K562 (cell line): ENCODE data around the gene RASSF3. TPM values are rescaled to one million over a fixed set of nuclear protein-coding genes. Genes with fewer than 3 reads are reported as not detected.

ENCODE experiments used
- CCNT2 ChIP-seq: IDR thresholded peaks from 2 replicates; pipeline ENCODE4 v1.6.1; 2011; ENCODE audit warnings: borderline replicate concordance, low read depth, mild to moderate bottlenecking, moderate library complexity, mixed read lengths, low read length; ENCODE audit not compliant: insufficient read length; ENCODE audit errors: extremely low read depth
- ELF4 ChIP-seq: fragments of 450-650 bp; formaldehyde crosslinking; IDR thresholded peaks from 2 replicates; pipeline ENCODE4 v1.4.0; 2022; ENCODE audit warnings: missing genetic modification characterization
- LEF1 ChIP-seq: fragments of 450-650 bp; IDR thresholded peaks from 2 replicates; pipeline ENCODE4 v1.6.1; 2016; ENCODE audit warnings: mild to moderate bottlenecking
- MYNN ChIP-seq, 2 experiments: sonication (generic); formaldehyde crosslinking in 1 of 2; IDR thresholded peaks; 2 replicates each; pipeline versions ENCODE4 v1.5.0 to v1.6.1; 2016 to 2020; ENCODE audit warnings: antibody characterized with exemption in 1 of 2, missing genetic modification reagents in 1 of 2
- TCF3 ChIP-seq: sonication (generic); formaldehyde crosslinking; IDR thresholded peaks from 2 replicates; pipeline ENCODE4 v1.4.0; 2020; ENCODE audit warnings: mild to moderate bottlenecking, missing genetic modification reagents
- ZNF311 ChIP-seq: fragments of 250-450 bp; sonication (Bioruptor Pico); IDR thresholded peaks from 2 replicates; pipeline ENCODE4 v1.4.0; 2020; ENCODE audit warnings: mild to moderate bottlenecking, moderate library complexity
- polyA plus RNA-seq, 8 experiments: library from polyadenylated mRNA; depleted of rRNA in 4 of 8; stranded (reverse) in 5 of 8; unstranded in 3 of 8; fragments of >200 nt; fragmentation: Nextera tagmentation in 2 of 8; fragmentation: Illumina TruSeq in 1 of 8; extraction: Ambion mirVana in 2 of 8; extraction: Trizol in 1 of 8; gene quantifications; 2 replicates each; pipeline versions ENCODE4 v1.2.1 to v1.2.3, GENCODE V29; 2011 to 2014; ENCODE audit warnings: inconsistent platforms in 1 of 8, missing spikeins in 1 of 8
- total RNA-seq, 7 experiments: library from RNA; depleted of rRNA in 6 of 7; stranded (reverse); fragments of >200 nt in 6 of 7; fragmentation: Illumina TruSeq in 2 of 7; extraction: Trizol in 2 of 7; gene quantifications; 2 replicates each; pipeline versions ENCODE4 v1.2.1 to v1.2.3, GENCODE V29; 2011 to 2021; ENCODE audit warnings: low replicate concordance in 1 of 7
- TF ChIP-seq, protein P1 (sequence below): sonication (generic); IDR thresholded peaks from 2 replicates; pipeline ENCODE4 v1.6.1; 2016
- TF ChIP-seq, protein P2 (sequence below): fragments of 450-650 bp; conservative IDR thresholded peaks from 2 replicates; pipeline ENCODE4 v1.6.1; 2016; ENCODE audit warnings: missing genetic modification characterization, low read depth, mild to moderate bottlenecking, missing compliant biosample characterization, moderate library complexity
- TF ChIP-seq, protein P3 (sequence below): IDR thresholded peaks from 2 replicates; pipeline ENCODE4 v1.6.1; 2014; ENCODE audit warnings: antibody characterized with exemption
- TF ChIP-seq, protein P4 (sequence below): fragments of 200-800 bp; sonication (Bioruptor generic); IDR thresholded peaks from 2 replicates; pipeline ENCODE4 v1.6.1; 2017; ENCODE audit warnings: missing genetic modification characterization, missing compliant biosample characterization
- TF ChIP-seq, protein P5 (sequence below): fragments of 250-450 bp; sonication (Bioruptor Pico); IDR thresholded peaks from 2 replicates; pipeline ENCODE4 v1.8.0; 2022; ENCODE audit warnings: moderate library complexity, mild to moderate bottlenecking, inconsistent platforms
- TF ChIP-seq, protein P6 (sequence below): fragments of 250-450 bp; sonication (Bioruptor Pico); IDR thresholded peaks from 2 replicates; pipeline ENCODE4 v1.4.0; 2020
- TF ChIP-seq, protein P7 (sequence below): fragments of 200-800 bp; sonication (Bioruptor generic); IDR thresholded peaks from 2 replicates; pipeline ENCODE4 v1.6.1; 2017; ENCODE audit warnings: missing genetic modification characterization, missing compliant biosample characterization
- TF ChIP-seq, protein P8 (sequence below), 2 experiments: fragments of 150-350 bp in 1 of 2; IDR thresholded peaks; 2 replicates each; pipeline ENCODE4 v1.6.1; 2012 to 2016; ENCODE audit warnings: low read depth in 2 of 2, low read length in 2 of 2, mild to moderate bottlenecking in 1 of 2, moderate library complexity in 1 of 2

The RASSF3 gene
- total and polyA plus RNA-seq, 9 of the 15 experiments (the other 6 are each of a cell fraction or from before 2014, with no cell fraction given): 3.7 to 39.2 (median 20.2) TPM

DNA sequence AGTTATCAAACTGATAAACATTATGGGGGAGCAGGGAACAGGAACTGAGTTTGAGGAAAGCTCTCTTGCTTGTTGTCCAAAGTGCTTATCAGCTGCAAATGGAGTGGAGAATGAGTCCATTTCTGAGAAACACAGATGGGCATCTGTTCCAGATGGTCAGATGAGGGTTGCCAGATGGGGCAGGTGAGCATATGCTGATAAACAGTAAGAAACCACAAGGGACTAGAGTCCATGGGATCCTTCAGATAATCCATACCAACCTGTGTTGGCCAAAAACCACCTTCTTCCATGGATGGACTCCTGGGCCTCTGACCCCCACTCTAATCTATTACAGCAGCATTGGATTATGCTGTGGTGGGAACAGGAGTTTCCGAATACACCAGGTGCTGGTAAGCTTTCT, 110.6 kb downstream of the RASSF3 start (continued):
- TF ChIP-seq, protein P1, sequence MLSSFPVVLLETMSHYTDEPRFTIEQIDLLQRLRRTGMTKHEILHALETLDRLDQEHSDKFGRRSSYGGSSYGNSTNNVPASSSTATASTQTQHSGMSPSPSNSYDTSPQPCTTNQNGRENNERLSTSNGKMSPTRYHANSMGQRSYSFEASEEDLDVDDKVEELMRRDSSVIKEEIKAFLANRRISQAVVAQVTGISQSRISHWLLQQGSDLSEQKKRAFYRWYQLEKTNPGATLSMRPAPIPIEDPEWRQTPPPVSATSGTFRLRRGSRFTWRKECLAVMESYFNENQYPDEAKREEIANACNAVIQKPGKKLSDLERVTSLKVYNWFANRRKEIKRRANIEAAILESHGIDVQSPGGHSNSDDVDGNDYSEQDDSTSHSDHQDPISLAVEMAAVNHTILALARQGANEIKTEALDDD: peak; percentile 40; the same call in 1 of the 2 replicates
- TF ChIP-seq LEF1: 0 out of 2 replicates have a peak, but pooled peaks have one; percentile 28
- TF ChIP-seq, protein P2, sequence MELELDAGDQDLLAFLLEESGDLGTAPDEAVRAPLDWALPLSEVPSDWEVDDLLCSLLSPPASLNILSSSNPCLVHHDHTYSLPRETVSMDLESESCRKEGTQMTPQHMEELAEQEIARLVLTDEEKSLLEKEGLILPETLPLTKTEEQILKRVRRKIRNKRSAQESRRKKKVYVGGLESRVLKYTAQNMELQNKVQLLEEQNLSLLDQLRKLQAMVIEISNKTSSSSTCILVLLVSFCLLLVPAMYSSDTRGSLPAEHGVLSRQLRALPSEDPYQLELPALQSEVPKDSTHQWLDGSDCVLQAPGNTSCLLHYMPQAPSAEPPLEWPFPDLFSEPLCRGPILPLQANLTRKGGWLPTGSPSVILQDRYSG: peak; percentile 72; the same call in 1 of the 2 replicates
- TF ChIP-seq, protein P3, sequence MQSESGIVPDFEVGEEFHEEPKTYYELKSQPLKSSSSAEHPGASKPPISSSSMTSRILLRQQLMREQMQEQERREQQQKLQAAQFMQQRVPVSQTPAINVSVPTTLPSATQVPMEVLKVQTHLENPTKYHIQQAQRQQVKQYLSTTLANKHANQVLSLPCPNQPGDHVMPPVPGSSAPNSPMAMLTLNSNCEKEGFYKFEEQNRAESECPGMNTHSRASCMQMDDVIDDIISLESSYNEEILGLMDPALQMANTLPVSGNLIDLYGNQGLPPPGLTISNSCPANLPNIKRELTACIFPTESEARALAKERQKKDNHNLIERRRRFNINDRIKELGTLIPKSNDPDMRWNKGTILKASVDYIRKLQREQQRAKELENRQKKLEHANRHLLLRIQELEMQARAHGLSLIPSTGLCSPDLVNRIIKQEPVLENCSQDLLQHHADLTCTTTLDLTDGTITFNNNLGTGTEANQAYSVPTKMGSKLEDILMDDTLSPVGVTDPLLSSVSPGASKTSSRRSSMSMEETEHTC: no peak
- TF ChIP-seq, protein P4, sequence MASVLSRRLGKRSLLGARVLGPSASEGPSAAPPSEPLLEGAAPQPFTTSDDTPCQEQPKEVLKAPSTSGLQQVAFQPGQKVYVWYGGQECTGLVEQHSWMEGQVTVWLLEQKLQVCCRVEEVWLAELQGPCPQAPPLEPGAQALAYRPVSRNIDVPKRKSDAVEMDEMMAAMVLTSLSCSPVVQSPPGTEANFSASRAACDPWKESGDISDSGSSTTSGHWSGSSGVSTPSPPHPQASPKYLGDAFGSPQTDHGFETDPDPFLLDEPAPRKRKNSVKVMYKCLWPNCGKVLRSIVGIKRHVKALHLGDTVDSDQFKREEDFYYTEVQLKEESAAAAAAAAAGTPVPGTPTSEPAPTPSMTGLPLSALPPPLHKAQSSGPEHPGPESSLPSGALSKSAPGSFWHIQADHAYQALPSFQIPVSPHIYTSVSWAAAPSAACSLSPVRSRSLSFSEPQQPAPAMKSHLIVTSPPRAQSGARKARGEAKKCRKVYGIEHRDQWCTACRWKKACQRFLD (CRISPR knock-in tag): peak; percentile 92
- TF ChIP-seq, protein P5, sequence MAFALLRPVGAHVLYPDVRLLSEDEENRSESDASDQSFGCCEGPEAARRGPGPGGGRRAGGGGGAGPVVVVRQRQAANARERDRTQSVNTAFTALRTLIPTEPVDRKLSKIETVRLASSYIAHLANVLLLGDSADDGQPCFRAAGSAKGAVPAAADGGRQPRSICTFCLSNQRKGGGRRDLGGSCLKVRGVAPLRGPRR (CRISPR knock-in tag): no peak
- 0 out of 2 replicates have a peak, but pooled peaks have one; percentile 41 for TF ChIP-seq MYNN (IDR thresholded peaks at IDR 0.05)
- TF ChIP-seq MYNN (CRISPR knock-in tag; IDR thresholded peaks at IDR 0.05): no peak
- TF ChIP-seq, protein P6, sequence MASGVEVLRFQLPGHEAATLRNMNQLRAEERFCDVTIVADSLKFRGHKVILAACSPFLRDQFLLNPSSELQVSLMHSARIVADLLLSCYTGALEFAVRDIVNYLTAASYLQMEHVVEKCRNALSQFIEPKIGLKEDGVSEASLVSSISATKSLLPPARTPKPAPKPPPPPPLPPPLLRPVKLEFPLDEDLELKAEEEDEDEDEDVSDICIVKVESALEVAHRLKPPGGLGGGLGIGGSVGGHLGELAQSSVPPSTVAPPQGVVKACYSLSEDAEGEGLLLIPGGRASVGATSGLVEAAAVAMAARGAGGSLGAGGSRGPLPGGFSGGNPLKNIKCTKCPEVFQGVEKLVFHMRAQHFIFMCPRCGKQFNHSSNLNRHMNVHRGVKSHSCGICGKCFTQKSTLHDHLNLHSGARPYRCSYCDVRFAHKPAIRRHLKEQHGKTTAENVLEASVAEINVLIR: peak; percentile 28; the same call in 1 of the 2 replicates
- peak; percentile 87 for TF ChIP-seq ZNF311 (CRISPR knock-in tag)
- TF ChIP-seq, protein P7, sequence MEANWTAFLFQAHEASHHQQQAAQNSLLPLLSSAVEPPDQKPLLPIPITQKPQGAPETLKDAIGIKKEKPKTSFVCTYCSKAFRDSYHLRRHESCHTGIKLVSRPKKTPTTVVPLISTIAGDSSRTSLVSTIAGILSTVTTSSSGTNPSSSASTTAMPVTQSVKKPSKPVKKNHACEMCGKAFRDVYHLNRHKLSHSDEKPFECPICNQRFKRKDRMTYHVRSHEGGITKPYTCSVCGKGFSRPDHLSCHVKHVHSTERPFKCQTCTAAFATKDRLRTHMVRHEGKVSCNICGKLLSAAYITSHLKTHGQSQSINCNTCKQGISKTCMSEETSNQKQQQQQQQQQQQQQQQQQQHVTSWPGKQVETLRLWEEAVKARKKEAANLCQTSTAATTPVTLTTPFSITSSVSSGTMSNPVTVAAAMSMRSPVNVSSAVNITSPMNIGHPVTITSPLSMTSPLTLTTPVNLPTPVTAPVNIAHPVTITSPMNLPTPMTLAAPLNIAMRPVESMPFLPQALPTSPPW (CRISPR knock-in tag): peak; percentile 46; the same call in 1 of the 2 replicates
- peak; percentile 83; the same call in 1 of the 2 replicates for TF ChIP-seq ELF4
- peak; percentile 83 for TF ChIP-seq CCNT2
- TF ChIP-seq, protein P8, sequence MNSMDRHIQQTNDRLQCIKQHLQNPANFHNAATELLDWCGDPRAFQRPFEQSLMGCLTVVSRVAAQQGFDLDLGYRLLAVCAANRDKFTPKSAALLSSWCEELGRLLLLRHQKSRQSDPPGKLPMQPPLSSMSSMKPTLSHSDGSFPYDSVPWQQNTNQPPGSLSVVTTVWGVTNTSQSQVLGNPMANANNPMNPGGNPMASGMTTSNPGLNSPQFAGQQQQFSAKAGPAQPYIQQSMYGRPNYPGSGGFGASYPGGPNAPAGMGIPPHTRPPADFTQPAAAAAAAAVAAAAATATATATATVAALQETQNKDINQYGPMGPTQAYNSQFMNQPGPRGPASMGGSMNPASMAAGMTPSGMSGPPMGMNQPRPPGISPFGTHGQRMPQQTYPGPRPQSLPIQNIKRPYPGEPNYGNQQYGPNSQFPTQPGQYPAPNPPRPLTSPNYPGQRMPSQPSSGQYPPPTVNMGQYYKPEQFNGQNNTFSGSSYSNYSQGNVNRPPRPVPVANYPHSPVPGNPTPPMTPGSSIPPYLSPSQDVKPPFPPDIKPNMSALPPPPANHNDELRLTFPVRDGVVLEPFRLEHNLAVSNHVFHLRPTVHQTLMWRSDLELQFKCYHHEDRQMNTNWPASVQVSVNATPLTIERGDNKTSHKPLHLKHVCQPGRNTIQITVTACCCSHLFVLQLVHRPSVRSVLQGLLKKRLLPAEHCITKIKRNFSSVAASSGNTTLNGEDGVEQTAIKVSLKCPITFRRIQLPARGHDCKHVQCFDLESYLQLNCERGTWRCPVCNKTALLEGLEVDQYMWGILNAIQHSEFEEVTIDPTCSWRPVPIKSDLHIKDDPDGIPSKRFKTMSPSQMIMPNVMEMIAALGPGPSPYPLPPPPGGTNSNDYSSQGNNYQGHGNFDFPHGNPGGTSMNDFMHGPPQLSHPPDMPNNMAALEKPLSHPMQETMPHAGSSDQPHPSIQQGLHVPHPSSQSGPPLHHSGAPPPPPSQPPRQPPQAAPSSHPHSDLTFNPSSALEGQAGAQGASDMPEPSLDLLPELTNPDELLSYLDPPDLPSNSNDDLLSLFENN (IDR thresholded peaks at IDR 0.05; ENCODE audit: low read depth in 2 of 2, low read length in 2 of 2): peak in 1 of 2 experiments; percentile 57; a peak in 1 of 4 replicates
- TF ChIP-seq TCF3 (CRISPR knock-in tag): peak; percentile 98
